Sigmoid colon (tissue), 4 donors: ENCODE measurements around the gene CDK16.

Experiments
- CTCF ChIP-seq, 4 experiments: fragments of 450-650 bp in 3 of 4; fragments of 200-600 bp in 1 of 4; IDR thresholded peaks; one replicate each; pipeline ENCODE4 v1.5.1; 2016 to 2019; ENCODE audit warnings: antibody characterized with exemption in 4 of 4, mild to moderate bottlenecking in 3 of 4, moderate library complexity in 2 of 4
- EP300 ChIP-seq, 4 donors: sonication (generic); formaldehyde crosslinking; IDR thresholded peaks; one replicate each; pipeline ENCODE4 v1.6.1; 2017; ENCODE audit warnings: antibody characterized with exemption in 4 of 4
- POLR2A ChIP-seq, 2 donors: fragments of 450-650 bp; IDR thresholded peaks; one replicate each; pipeline ENCODE4 v1.6.1; 2016; ENCODE audit warnings: antibody characterized with exemption in 2 of 2, mild to moderate bottlenecking in 2 of 2, moderate library complexity in 2 of 2
- POLR2AphosphoS5 ChIP-seq, 4 donors: sonication (generic); formaldehyde crosslinking; IDR thresholded peaks; one replicate each; pipeline ENCODE4 v1.6.1; 2017; ENCODE audit warnings: antibody characterized with exemption in 4 of 4

DNA sequence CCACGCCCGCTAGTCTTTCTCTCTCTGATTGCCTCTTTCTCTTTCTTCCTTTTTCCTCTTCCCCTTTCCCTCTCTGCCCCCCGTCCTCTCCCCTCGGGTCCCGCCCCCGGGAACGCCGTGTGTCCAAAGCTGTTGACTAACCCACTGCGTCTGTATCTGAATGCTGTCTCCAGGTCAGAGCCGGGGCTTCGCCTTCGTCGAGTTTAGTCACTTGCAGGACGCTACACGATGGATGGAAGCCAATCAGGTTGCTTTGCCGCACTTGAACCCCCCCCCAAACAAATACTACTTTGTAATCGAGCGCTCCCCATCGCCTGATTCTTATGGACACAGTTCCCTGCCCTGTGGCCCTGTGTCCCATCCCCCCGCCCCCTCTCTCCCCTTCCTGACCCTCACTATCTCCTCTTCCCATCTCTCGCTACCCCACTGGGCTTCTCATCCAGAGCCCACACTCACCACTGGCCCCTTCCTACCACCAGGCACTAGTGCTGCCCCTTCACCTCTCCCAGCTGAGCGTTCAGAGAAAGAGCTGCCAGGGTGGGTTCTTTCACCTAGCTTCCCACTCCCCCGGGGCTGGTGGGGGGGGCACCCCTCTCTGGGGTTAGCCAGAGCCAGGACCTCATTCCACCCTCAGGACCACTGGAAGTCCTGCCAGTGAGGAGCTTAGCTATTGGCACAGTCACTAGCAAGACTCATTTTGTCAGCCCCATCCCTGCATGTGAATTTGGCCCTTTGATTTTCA, 43.5 kb upstream of the CDK16 start:
- TF ChIP-seq CTCF (IDR thresholded peaks at IDR 0.05) (no peak), POLR2A (IDR thresholded peaks at IDR 0.05) (no peak), POLR2AphosphoS5 (IDR thresholded peaks at IDR 0.05) (no peak), EP300 (IDR thresholded peaks at IDR 0.05) (no peak)
